Activated CD8-positive, alpha-beta T cell treated with anti-CD3 and anti-CD28 coated beads, Interleukin-2, amount 10 ng/mL, durations not matched to agents 7 days and 5 days (primary cell): Measurements from ENCODE around the gene HERC4. TPM values are rescaled to one million over a fixed set of nuclear protein-coding genes. Genes with fewer than 3 reads are reported as not detected.
"Not testable (repeated sequence)": the region's sequence is repeated elsewhere in the genome, so short reads cannot be mapped to it uniquely, and the experiment has no call there.

ENCODE experiments used
- ATAC-seq: fragments of 150-1000 bp; cut with Tn5 transposase; one replicate; pipeline ENCODE4 v1.10.0; 2021; ENCODE audit warnings: moderate library complexity
- CTCF ChIA-PET: fragments of 350-600 bp; sonication (Branson Sonifier 250); formaldehyde crosslinking; loops from one replicate; lab custom pipeline; 2021; ENCODE audit warnings: antibody characterized with exemption; lab: Charles Lee
- POLR2A ChIA-PET: fragments of 350-600 bp; sonication (Branson Sonifier 250); formaldehyde crosslinking; loops from one replicate; lab custom pipeline; 2021; ENCODE audit warnings: antibody characterized with exemption; lab: Charles Lee
- DNase-seq: peaks from one replicate; pipeline ENCODE4 v3.0.0-alpha.2; 2020
- H3K27ac Mint-ChIP-seq: one replicate; pipeline ENCODE4 v1.8.0; 2021; ENCODE audit warnings: mild to moderate bottlenecking, mixed read lengths
- H3K27me3 Mint-ChIP-seq: one replicate; pipeline ENCODE4 v1.8.0; 2021; ENCODE audit warnings: low read depth, mixed read lengths
- H3K36me3 Mint-ChIP-seq: one replicate; pipeline ENCODE4 v1.8.0; 2021; ENCODE audit warnings: low read depth, mixed read lengths
- H3K4me1 Mint-ChIP-seq: one replicate; pipeline ENCODE4 v1.8.0; 2021; ENCODE audit warnings: low read depth, mixed read lengths
- H3K4me3 Mint-ChIP-seq: one replicate; pipeline ENCODE4 v1.8.0; 2021; ENCODE audit warnings: mild to moderate bottlenecking, mixed read lengths
- H3K9me3 Mint-ChIP-seq: one replicate; pipeline ENCODE4 v1.8.0; 2022; ENCODE audit warnings: mixed read lengths; ENCODE audit not compliant: insufficient read depth
- total RNA-seq, 2 experiments: library from RNA; stranded (reverse); gene quantifications; one replicate each; pipeline ENCODE4 v1.2.3, GENCODE V29; 2021

HERC4 gene
- total RNA-seq, 2 experiments from 2014 or later: 48.8 to 50.1 TPM

- Mint-ChIP-seq H3K27me3 (no peaks in the 10 kb centered on the region), H3K9me3 (no peaks in the 10 kb centered on the region), H3K4me3 (no peak overlapping the region), H3K27ac (no peak overlapping the region), H3K36me3 (peaks cover 55% of the 10 kb centered on the region), H3K4me1 (peaks cover 1% of the 10 kb centered on the region)
- ChIA-PET CTCF (interaction anchor here (1.4 kb wide), 2 partner anchors 38 to 115 kb away, joined by 3 to 4 read pairs; no protein-coding TSS in a partner anchor), POLR2A (interaction anchor here (0.9 kb wide), 1 partner anchor 9 kb away, joined by 3 read pairs; no protein-coding TSS in a partner anchor)
- DNase-seq (no peak), ATAC-seq (no peak)
Observed at GRCh38 chr10:67903581-67903980, 171.5 kb downstream of the HERC4 start.

GRCh38 chr10:67893637-67894036, 181.4 kb downstream of the HERC4 start:
- POLR2A ChIA-PET: interaction anchor here (0.7 to 1.5 kb wide), 2 partner anchors 8 to 10 kb away, joined by 3 read pairs; no protein-coding TSS in a partner anchor
- Mint-ChIP-seq H3K9me3 (no peaks in the 10 kb centered on the region), H3K27me3 (no peaks in the 10 kb centered on the region), H3K4me1 (peaks cover 11% of the 10 kb centered on the region), H3K27ac (no peak overlapping the region), H3K4me3 (no peak overlapping the region), H3K36me3 (peaks cover 60% of the 10 kb centered on the region)
- ATAC-seq (no peak), DNase-seq (no peak)
- CTCF ChIA-PET: no interaction called here

- DNase-seq (peak; percentile 84), ATAC-seq (peak; percentile 81)
- Mint-ChIP-seq H3K4me1 (peaks cover 34% of the 10 kb centered on the region), H3K4me3 (peak overlapping the region; percentile 93), H3K27me3 (no peaks in the 10 kb centered on the region), H3K9me3 (no peaks in the 10 kb centered on the region), H3K36me3 (peaks cover 31% of the 10 kb centered on the region), H3K27ac (peak overlapping the region; percentile 92)
- POLR2A ChIA-PET: interaction anchor here (0.6 to 1.6 kb wide), 12 partner anchors 8 to 449 kb away, joined by 3 to 6 read pairs (median 4); partner anchors contain the start of genes HNRNPH3 and PBLD
- CTCF ChIA-PET: interaction anchor here (0.8 to 5.9 kb wide), 5 partner anchors 29 to 271 kb away, joined by 3 to 30 read pairs (median 10); no protein-coding TSS in a partner anchor
Observed at GRCh38 chr10:67884842-67885670, 190.0 kb downstream of the HERC4 start.

GRCh38 chr10:67884313-67884841, 190.7 kb downstream of the HERC4 start, which contains the start of gene SIRT1:
Gene SIRT1, plus strand, starts transcription at chr10:67884656. Its CDS starts 66 bp downstream, at chr10:67884722.
- Mint-ChIP-seq H3K27ac (peak within 1 kb of the TSS; percentile 93), H3K4me3 (peak within 1 kb of the TSS; percentile 93), H3K4me1 (peaks cover 31% of the 10 kb centered on the region), H3K27me3 (no peaks in the 10 kb centered on the region), H3K36me3 (peaks cover 25% of the 10 kb centered on the region), H3K9me3 (no peaks in the 10 kb centered on the region)
- ChIA-PET CTCF (interaction anchor here (0.8 to 5.9 kb wide), 6 partner anchors 28 to 272 kb away, joined by 3 to 30 read pairs (median 8); no protein-coding TSS in a partner anchor), POLR2A (interaction anchor here (0.6 to 1.0 kb wide), 4 partner anchors 35 to 1164 kb away, joined by 3 to 4 read pairs (median 4); no protein-coding TSS in a partner anchor)
- peak; percentile 85 for ATAC-seq
- peak; percentile 94 for DNase-seq

- ChIA-PET CTCF (interaction anchor here (0.8 to 5.9 kb wide), 6 partner anchors 27 to 272 kb away, joined by 3 to 30 read pairs (median 8); no protein-coding TSS in a partner anchor), POLR2A (interaction anchor here (0.6 to 1.0 kb wide), 4 partner anchors 34 to 1164 kb away, joined by 3 to 4 read pairs (median 4); no protein-coding TSS in a partner anchor)
- Mint-ChIP-seq H3K36me3 (peaks cover 20% of the 10 kb centered on the region), H3K4me3 (peak overlapping the region; percentile 80), H3K4me1 (peaks cover 25% of the 10 kb centered on the region), H3K9me3 (no peaks in the 10 kb centered on the region), H3K27me3 (no peaks in the 10 kb centered on the region), H3K27ac (peak overlapping the region; percentile 93)
- DNase-seq (peak; percentile 26), ATAC-seq (no peak)
Observed at GRCh38 chr10:67883710-67884312, 191.3 kb downstream of the HERC4 start.

- Mint-ChIP-seq H3K27ac (no peak overlapping the region), H3K27me3 (no peaks in the 10 kb centered on the region), H3K9me3 (no peaks in the 10 kb centered on the region), H3K4me1 (no peaks in the 10 kb centered on the region), H3K4me3 (no peak overlapping the region), H3K36me3 (no peaks in the 10 kb centered on the region)
- DNase-seq: no peak
- POLR2A ChIA-PET: interaction anchor here (0.6 kb wide), 2 partner anchors 98 to 383 kb away, joined by 3 to 6 read pairs; no protein-coding TSS in a partner anchor
- CTCF ChIA-PET: interaction anchor here (0.9 kb wide), 1 partner anchor 23 kb away, joined by 6 read pairs; no protein-coding TSS in a partner anchor
- no peak for ATAC-seq
Observed at GRCh38 chr10:67878133-67878532, 196.9 kb downstream of the HERC4 start.

- H3K27me3 Mint-ChIP-seq, H3K4me1 Mint-ChIP-seq, H3K4me3 Mint-ChIP-seq, H3K27ac Mint-ChIP-seq, ATAC-seq, CTCF ChIA-PET, H3K9me3 Mint-ChIP-seq, H3K36me3 Mint-ChIP-seq, DNase-seq: not testable (repeated sequence)
- POLR2A ChIA-PET: interaction anchor here (0.6 to 0.7 kb wide), 3 partner anchors 8 to 384 kb away, joined by 3 to 6 read pairs (median 3); no protein-coding TSS in a partner anchor
Observed at GRCh38 chr10:67877421-67877820, 197.7 kb downstream of the HERC4 start.

- Mint-ChIP-seq H3K27me3 (no peaks in the 10 kb centered on the region), H3K36me3 (no peaks in the 10 kb centered on the region), H3K4me3 (no peak overlapping the region), H3K4me1 (no peaks in the 10 kb centered on the region), H3K27ac (no peak overlapping the region), H3K9me3 (no peaks in the 10 kb centered on the region)
- POLR2A ChIA-PET: no interaction called here
- CTCF ChIA-PET: interaction anchor here (1.0 kb wide), 1 partner anchor 20 kb away, joined by 3 read pairs; no protein-coding TSS in a partner anchor
- ATAC-seq: no peak
- DNase-seq: no peak
Observed at GRCh38 chr10:67875340-67876238, 199.5 kb downstream of the HERC4 start.
